ENCODE results near the gene RIOK3.

The RIOK3 gene

DNA sequence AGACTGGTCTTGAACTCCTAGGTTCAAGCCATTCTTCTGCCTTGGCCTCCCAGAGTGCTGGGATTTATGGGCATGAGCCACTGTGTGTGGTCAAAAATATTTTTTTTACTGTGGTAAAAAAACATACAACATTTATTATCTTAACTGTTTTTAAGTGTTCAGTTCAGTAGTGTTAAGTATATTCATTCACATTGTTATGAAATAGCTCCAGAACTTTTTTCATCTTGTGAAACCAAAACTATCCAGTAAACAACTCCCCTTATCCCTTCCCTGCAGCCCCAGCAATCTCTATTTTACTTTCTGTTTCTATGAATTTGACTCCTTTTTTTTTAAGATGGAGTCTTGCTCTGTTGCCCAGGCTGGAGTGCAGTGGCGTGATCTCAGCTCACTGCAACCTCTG is 59.6 kb downstream of the RIOK3 start:
- POLR2A ChIA-PET, result interaction anchor here (0.6 kb wide), 1 partner anchor 91 kb away, joined by 3 read pairs; no protein-coding TSS in a partner anchor
- no peak overlapping the region for H3K4me3 ChIP-seq (ENCODE audit: control insufficient read depth in 1 of 7, extremely low read depth in 1 of 7, insufficient read depth in 4 of 7, low read depth in 2 of 7, low read length in 6 of 7)
- H3K36me3 ChIP-seq (ENCODE audit: control insufficient read depth in 4 of 4, insufficient read depth in 4 of 4, low read length in 3 of 4), result peaks cover 7 to 62% (median 31%) of the 10 kb centered on the region in 4 experiments
- CTCF ChIA-PET, result interaction anchor here (0.9 to 1.4 kb wide), 5 partner anchors 8 to 191 kb away, joined by 3 to 5 read pairs (median 4); no protein-coding TSS in a partner anchor
- no peak overlapping the region for H3K27ac ChIP-seq (ENCODE audit: insufficient read depth in 1 of 2, low read depth in 1 of 2, low read length in 2 of 2, poor library complexity in 1 of 2, severe bottlenecking in 2 of 2)
- 100% methylated on average over 1 of the region's 1 CpG for WGBS (ENCODE audit: insufficient coverage)
- H3K9me3 ChIP-seq (ENCODE audit: control extremely low read depth in 1 of 5, control insufficient read depth in 4 of 5, insufficient read depth in 2 of 5, low read depth in 1 of 5, low read length in 4 of 5), result no peaks in the 10 kb centered on the region
- peak in 2 of 3 donors; percentile 24 to 28 for DNase-seq
- H3K27me3 ChIP-seq (replicated peaks in 2 of 5; ENCODE audit: control insufficient read depth in 4 of 5, insufficient read depth in 5 of 5, low read length in 4 of 5), result no peaks in the 10 kb centered on the region
- no peaks in the 10 kb centered on the region for H3K4me1 ChIP-seq (ENCODE audit: control extremely low read depth in 1 of 4, control insufficient read depth in 4 of 4, insufficient read depth in 4 of 4, low read length in 3 of 4)

GRCh38 chr18:23515911-23516546 is 62.9 kb downstream of the RIOK3 start:
- WGBS (ENCODE audit: insufficient coverage), result 20% methylated on average over 1 of the region's 17 CpGs
- Histone ChIP-seq H3K4me1 (ENCODE audit: control extremely low read depth in 1 of 4, control insufficient read depth in 4 of 4, insufficient read depth in 4 of 4, low read length in 3 of 4) (no peaks in the 10 kb centered on the region), H3K9me3 (ENCODE audit: control extremely low read depth in 1 of 5, control insufficient read depth in 4 of 5, insufficient read depth in 2 of 5, low read depth in 1 of 5, low read length in 4 of 5) (no peaks in the 10 kb centered on the region), H3K4me3 (ENCODE audit: control insufficient read depth in 1 of 7, extremely low read depth in 1 of 7, insufficient read depth in 4 of 7, low read depth in 2 of 7, low read length in 6 of 7) (no peak overlapping the region), H3K36me3 (ENCODE audit: control insufficient read depth in 4 of 4, insufficient read depth in 4 of 4, low read length in 3 of 4) (peaks cover 8 to 70% (median 36%) of the 10 kb centered on the region in 4 experiments), H3K27ac (ENCODE audit: insufficient read depth in 1 of 2, low read depth in 1 of 2, low read length in 2 of 2, poor library complexity in 1 of 2, severe bottlenecking in 2 of 2) (no peak overlapping the region), H3K27me3 (replicated peaks in 2 of 5; ENCODE audit: control insufficient read depth in 4 of 5, insufficient read depth in 5 of 5, low read length in 4 of 5) (no peaks in the 10 kb centered on the region)
- peak; percentile 71 to 83 (median 76) for DNase-seq
- ChIA-PET POLR2A (interaction anchor here (0.5 kb wide), 1 partner anchor 69 kb away, joined by 3 read pairs; no protein-coding TSS in a partner anchor), CTCF (interaction anchor here (0.6 to 4.5 kb wide), 27 partner anchors 8 to 403 kb away, joined by 3 to 23 read pairs (median 4); partner anchors contain the start of gene RMC1)

DNA sequence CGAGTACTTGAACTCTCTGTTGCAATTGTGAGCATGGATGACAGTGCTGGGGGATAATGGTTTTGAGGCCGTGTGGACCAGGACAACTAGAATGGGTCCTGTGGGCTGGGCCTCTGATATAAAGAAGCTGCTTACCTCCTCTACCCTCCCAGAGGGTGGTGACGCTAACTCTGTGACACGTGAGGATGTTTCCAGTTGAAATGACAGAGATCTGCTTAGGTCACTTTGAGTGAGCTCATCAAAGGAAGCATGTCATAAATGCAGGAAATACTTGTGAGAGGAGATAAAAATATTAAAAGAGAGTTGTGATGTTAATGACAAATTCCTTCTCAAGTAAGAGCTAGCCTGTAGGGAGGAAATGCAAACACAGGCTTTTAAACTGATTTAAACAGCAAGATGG is 66.6 kb downstream of the RIOK3 start:
- peak in 2 of 3 donors; percentile 47 to 55 for DNase-seq
- ChIA-PET POLR2A (no interaction called here), CTCF (interaction anchor here (0.8 kb wide), 2 partner anchors 12 to 292 kb away, joined by 3 read pairs; no protein-coding TSS in a partner anchor)
- no peak overlapping the region for H3K4me3 ChIP-seq (ENCODE audit: control insufficient read depth in 1 of 7, extremely low read depth in 1 of 7, insufficient read depth in 4 of 7, low read depth in 2 of 7, low read length in 6 of 7)
- H3K4me1 ChIP-seq (ENCODE audit: control extremely low read depth in 1 of 4, control insufficient read depth in 4 of 4, insufficient read depth in 4 of 4, low read length in 3 of 4), result no peaks in the 10 kb centered on the region
- H3K9me3 ChIP-seq (ENCODE audit: control extremely low read depth in 1 of 5, control insufficient read depth in 4 of 5, insufficient read depth in 2 of 5, low read depth in 1 of 5, low read length in 4 of 5), result no peaks in the 10 kb centered on the region
- WGBS (ENCODE audit: insufficient coverage), result 86% methylated on average over 2 of the region's 4 CpGs
- H3K36me3 ChIP-seq (ENCODE audit: control insufficient read depth in 4 of 4, insufficient read depth in 4 of 4, low read length in 3 of 4), result peaks cover 18 to 87% (median 53%) of the 10 kb centered on the region in 4 experiments
- no peaks in the 10 kb centered on the region for H3K27me3 ChIP-seq (replicated peaks in 2 of 5; ENCODE audit: control insufficient read depth in 4 of 5, insufficient read depth in 5 of 5, low read length in 4 of 5)
- H3K27ac ChIP-seq (ENCODE audit: insufficient read depth in 1 of 2, low read depth in 1 of 2, low read length in 2 of 2, poor library complexity in 1 of 2, severe bottlenecking in 2 of 2), result no peak overlapping the region

DNA sequence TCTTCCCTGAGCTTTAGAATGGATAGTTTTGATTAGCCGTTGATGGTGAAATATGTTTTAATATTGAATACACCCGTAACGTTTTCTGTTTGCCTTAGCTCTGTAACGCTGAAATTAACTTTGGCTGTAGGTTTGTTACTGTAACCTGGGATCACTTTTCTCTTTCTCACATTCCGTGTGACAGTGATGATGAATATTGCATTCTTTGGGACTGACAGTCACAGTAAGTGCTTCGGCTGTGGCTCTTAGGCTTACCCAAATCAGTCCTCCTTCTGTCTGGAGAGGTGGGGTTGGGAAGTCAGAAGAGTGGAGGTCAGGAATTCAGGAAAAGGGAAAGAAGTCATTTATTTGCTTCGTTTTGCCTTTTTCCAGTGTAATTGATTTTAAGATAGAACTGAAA is 68.2 kb downstream of the RIOK3 start:
- Histone ChIP-seq H3K4me1 (ENCODE audit: control extremely low read depth in 1 of 4, control insufficient read depth in 4 of 4, insufficient read depth in 4 of 4, low read length in 3 of 4) (no peaks in the 10 kb centered on the region), H3K27ac (ENCODE audit: insufficient read depth in 1 of 2, low read depth in 1 of 2, low read length in 2 of 2, poor library complexity in 1 of 2, severe bottlenecking in 2 of 2) (no peak overlapping the region), H3K27me3 (replicated peaks in 2 of 5; ENCODE audit: control insufficient read depth in 4 of 5, insufficient read depth in 5 of 5, low read length in 4 of 5) (no peaks in the 10 kb centered on the region), H3K36me3 (ENCODE audit: control insufficient read depth in 4 of 4, insufficient read depth in 4 of 4, low read length in 3 of 4) (peaks cover 19 to 92% (median 55%) of the 10 kb centered on the region in 4 experiments), H3K4me3 (ENCODE audit: control insufficient read depth in 1 of 7, extremely low read depth in 1 of 7, insufficient read depth in 4 of 7, low read depth in 2 of 7, low read length in 6 of 7) (no peak overlapping the region), H3K9me3 (ENCODE audit: control extremely low read depth in 1 of 5, control insufficient read depth in 4 of 5, insufficient read depth in 2 of 5, low read depth in 1 of 5, low read length in 4 of 5) (no peaks in the 10 kb centered on the region)
- CTCF ChIA-PET, result interaction anchor here (0.7 to 3.1 kb wide), 4 partner anchors 11 to 182 kb away, joined by 3 to 10 read pairs (median 5); no protein-coding TSS in a partner anchor
- DNase-seq, result no peak
- 100% methylated on average over 1 of the region's 7 CpGs for WGBS (ENCODE audit: insufficient coverage)
- POLR2A ChIA-PET, result no interaction called here

DNA sequence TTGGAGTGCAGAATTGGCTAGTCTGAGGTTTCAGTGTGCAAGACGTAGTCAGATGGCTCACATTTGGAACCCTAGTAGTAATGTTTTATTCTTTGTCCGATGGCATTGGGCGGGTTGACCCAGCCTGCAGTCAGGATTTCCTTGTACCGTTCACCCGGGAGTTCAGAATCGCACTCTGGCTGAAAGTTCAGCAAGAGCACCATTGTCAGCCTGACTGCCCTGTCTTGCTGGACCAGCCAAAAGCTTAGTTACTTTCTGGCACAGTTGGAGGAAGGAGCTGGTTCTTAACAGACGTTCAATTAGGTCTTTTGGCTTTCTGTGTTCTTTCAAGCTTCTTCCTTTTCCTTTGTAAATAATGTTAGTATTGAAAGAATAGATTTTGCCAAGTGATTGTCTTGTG is 68.8 kb downstream of the RIOK3 start:
- 98% methylated on average over 6 of the region's 7 CpGs for WGBS (ENCODE audit: insufficient coverage)
- CTCF ChIA-PET, result interaction anchor here (0.7 to 3.1 kb wide), 5 partner anchors 13 to 181 kb away, joined by 3 to 10 read pairs (median 4); no protein-coding TSS in a partner anchor
- H3K27ac ChIP-seq (ENCODE audit: insufficient read depth in 1 of 2, low read depth in 1 of 2, low read length in 2 of 2, poor library complexity in 1 of 2, severe bottlenecking in 2 of 2), result no peak overlapping the region
- H3K27me3 ChIP-seq (replicated peaks in 2 of 5; ENCODE audit: control insufficient read depth in 4 of 5, insufficient read depth in 5 of 5, low read length in 4 of 5), result no peaks in the 10 kb centered on the region
- POLR2A ChIA-PET, result no interaction called here
- peaks cover 21 to 92% (median 60%) of the 10 kb centered on the region in 4 experiments for H3K36me3 ChIP-seq (ENCODE audit: control insufficient read depth in 4 of 4, insufficient read depth in 4 of 4, low read length in 3 of 4)
- H3K9me3 ChIP-seq (ENCODE audit: control extremely low read depth in 1 of 5, control insufficient read depth in 4 of 5, insufficient read depth in 2 of 5, low read depth in 1 of 5, low read length in 4 of 5), result no peaks in the 10 kb centered on the region
- no peak for DNase-seq
- H3K4me1 ChIP-seq (ENCODE audit: control extremely low read depth in 1 of 4, control insufficient read depth in 4 of 4, insufficient read depth in 4 of 4, low read length in 3 of 4), result no peaks in the 10 kb centered on the region
- H3K4me3 ChIP-seq (ENCODE audit: control insufficient read depth in 1 of 7, extremely low read depth in 1 of 7, insufficient read depth in 4 of 7, low read depth in 2 of 7, low read length in 6 of 7), result no peak overlapping the region

DNA sequence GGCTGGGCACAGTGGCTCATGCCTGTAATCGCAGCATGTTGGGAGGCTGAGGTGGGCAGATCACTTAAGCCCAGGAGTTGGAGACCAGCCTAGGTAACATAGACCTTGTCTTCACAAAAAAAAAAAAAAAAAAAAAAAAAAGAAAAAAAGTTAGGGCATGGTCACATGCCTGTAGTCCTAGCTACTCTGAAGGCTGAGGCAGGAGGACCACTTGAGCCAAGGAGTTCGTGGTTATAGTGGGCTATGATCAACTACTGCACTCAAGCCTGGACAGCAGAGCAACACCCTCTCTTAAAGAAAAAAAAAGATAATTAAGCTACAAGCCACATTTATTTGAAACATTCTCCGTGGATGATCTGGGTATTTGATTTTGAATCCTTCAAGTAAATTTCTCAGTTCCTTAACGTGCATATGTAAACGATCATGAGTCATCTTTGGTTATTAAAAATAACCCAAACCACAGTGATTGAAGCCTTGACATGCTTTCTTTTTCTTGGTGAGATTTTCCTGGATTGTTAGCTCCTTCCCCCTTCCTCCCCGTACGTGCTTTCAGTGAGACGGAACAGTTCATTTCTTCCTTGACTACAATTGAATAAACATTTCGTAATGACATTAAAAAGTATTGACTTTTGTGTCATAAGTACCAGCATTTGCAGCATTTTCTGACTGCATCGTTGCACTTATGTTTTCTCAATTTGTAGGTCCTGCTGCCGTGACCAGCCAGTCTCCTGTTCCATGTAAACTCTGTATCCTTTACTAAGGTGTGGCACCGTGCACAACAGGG is 70.5 kb downstream of the RIOK3 start:
- H3K9me3 ChIP-seq (ENCODE audit: control extremely low read depth in 1 of 5, control insufficient read depth in 4 of 5, insufficient read depth in 2 of 5, low read depth in 1 of 5, low read length in 4 of 5), result no peaks in the 10 kb centered on the region
- DNase-seq, result no peak
- H3K27ac ChIP-seq (ENCODE audit: insufficient read depth in 1 of 2, low read depth in 1 of 2, low read length in 2 of 2, poor library complexity in 1 of 2, severe bottlenecking in 2 of 2), result no peak overlapping the region
- peaks cover 21 to 93% (median 65%) of the 10 kb centered on the region in 4 experiments for H3K36me3 ChIP-seq (ENCODE audit: control insufficient read depth in 4 of 4, insufficient read depth in 4 of 4, low read length in 3 of 4)
- POLR2A ChIA-PET, result no interaction called here
- CTCF ChIA-PET, result interaction anchor here (0.6 to 3.1 kb wide), 6 partner anchors 9 to 180 kb away, joined by 3 to 10 read pairs (median 3); no protein-coding TSS in a partner anchor
- no peak overlapping the region for H3K4me3 ChIP-seq (ENCODE audit: control insufficient read depth in 1 of 7, extremely low read depth in 1 of 7, insufficient read depth in 4 of 7, low read depth in 2 of 7, low read length in 6 of 7)
- no peaks in the 10 kb centered on the region for H3K4me1 ChIP-seq (ENCODE audit: control extremely low read depth in 1 of 4, control insufficient read depth in 4 of 4, insufficient read depth in 4 of 4, low read length in 3 of 4)
- no peaks in the 10 kb centered on the region for H3K27me3 ChIP-seq (replicated peaks in 2 of 5; ENCODE audit: control insufficient read depth in 4 of 5, insufficient read depth in 5 of 5, low read length in 4 of 5)
- 87% methylated on average over 7 of the region's 12 CpGs for WGBS (ENCODE audit: insufficient coverage)
